D721Med (cell line): ENCODE data around the gene ELN.

ENCODE experiments used
- DNase-seq: peaks from one replicate; pipeline ENCODE4 v3.0.0; 2011; ENCODE audit warnings: low spot score; ENCODE audit not compliant: insufficient read length
- FAIRE-seq: peaks from 2 replicates; lab custom pipeline; 2011; peaks lifted over from hg19 to GRCh38; lab: Jason Lieb, UNC
- TF ChIP-seq, protein P1 (sequence below): IDR thresholded peaks from 2 replicates; pipeline ENCODE4 v1.5.1; 2012; ENCODE audit warnings: mild to moderate bottlenecking, control low read depth; ENCODE audit not compliant: insufficient read depth; ENCODE audit errors: missing control alignments

Gene ELN

DNA sequence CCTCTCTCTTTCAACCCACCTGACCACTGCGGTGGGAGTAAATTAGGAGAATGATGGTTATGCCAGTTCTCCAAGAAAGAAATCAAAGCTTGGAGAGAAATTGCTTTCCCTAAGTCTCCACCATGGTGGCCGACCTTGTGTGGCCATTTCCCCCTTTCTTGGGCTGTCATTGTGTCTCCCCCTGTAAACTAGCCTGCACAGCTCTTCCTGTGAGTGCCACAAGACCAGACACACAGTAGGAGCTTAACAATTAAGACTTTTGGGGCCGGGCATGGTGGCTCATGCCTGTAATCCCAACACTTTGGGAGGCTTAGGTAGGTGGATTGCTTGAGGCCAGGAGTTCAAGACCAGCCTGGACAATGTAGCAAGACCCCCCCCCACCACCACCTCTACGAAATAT lies 36.7 kb downstream of the ELN start:
- FAIRE-seq (no peak), DNase-seq (no peak)
- TF ChIP-seq, protein P1, sequence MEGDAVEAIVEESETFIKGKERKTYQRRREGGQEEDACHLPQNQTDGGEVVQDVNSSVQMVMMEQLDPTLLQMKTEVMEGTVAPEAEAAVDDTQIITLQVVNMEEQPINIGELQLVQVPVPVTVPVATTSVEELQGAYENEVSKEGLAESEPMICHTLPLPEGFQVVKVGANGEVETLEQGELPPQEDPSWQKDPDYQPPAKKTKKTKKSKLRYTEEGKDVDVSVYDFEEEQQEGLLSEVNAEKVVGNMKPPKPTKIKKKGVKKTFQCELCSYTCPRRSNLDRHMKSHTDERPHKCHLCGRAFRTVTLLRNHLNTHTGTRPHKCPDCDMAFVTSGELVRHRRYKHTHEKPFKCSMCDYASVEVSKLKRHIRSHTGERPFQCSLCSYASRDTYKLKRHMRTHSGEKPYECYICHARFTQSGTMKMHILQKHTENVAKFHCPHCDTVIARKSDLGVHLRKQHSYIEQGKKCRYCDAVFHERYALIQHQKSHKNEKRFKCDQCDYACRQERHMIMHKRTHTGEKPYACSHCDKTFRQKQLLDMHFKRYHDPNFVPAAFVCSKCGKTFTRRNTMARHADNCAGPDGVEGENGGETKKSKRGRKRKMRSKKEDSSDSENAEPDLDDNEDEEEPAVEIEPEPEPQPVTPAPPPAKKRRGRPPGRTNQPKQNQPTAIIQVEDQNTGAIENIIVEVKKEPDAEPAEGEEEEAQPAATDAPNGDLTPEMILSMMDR = no peak

DNA sequence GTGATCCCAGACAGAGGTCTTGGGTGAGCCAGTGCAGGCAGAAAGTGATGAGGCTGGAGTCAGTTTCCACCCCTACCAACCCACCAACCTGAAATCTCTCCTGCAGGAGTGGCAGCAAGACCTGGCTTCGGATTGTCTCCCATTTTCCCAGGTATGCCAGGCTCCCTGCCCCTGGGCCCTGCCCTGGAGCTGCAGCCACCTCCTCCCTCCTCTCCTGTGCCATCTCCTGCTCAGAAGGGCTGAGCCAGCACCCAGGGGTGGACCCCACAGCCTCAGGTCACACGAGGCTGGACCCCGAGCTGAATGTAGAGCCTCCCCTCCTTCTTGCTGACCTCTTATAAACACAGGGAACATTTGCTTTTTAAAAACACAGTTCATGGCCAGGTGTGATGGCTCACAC lies 38.7 kb downstream of the ELN start:
- FAIRE-seq = no peak

DNA sequence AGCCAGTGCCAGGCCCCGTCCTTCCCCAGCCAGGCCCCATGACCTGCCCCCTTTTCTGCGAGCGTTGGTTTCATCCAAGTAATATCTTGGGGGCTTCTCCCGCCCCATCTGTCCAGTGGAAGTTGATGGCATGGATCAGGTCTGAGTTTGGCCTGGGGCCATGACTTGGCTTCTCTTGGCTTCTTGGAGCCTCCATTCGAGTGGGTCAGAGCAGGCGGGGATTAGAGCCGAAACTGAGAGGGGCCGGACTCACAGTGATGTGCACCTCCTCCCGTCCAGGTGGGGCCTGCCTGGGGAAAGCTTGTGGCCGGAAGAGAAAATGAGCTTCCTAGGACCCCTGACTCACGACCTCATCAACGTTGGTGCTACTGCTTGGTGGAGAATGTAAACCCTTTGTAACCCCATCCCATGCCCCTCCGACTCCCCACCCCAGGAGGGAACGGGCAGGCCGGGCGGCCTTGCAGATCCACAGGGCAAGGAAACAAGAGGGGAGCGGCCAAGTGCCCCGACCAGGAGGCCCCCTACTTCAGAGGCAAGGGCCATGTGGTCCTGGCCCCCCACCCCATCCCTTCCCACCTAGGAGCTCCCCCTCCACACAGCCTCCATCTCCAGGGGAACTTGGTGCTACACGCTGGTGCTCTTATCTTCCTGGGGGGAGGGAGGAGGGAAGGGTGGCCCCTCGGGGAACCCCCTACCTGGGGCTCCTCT lies 40.6 kb downstream of the ELN start:
- FAIRE-seq = no peak
- TF ChIP-seq, protein P1 = no peak
- no peak for DNase-seq

More for the DNA sequence above, 38.7 kb downstream of the ELN start:
- no peak for DNase-seq
- TF ChIP-seq, protein P1 = no peak

DNA sequence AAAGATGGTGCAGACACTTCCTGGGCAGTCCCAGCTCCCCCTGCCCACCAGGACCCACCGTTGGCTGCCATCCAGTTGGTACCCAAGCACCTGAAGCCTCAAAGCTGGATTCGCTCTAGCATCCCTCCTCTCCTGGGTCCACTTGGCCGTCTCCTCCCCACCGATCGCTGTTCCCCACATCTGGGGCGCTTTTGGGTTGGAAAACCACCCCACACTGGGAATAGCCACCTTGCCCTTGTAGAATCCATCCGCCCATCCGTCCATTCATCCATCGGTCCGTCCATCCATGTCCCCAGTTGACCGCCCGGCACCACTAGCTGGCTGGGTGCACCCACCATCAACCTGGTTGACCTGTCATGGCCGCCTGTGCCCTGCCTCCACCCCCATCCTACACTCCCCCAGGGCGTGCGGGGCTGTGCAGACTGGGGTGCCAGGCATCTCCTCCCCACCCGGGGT lies 41.1 kb downstream of the ELN start:
- DNase-seq (no peak), FAIRE-seq (no peak)
- TF ChIP-seq, protein P1 = no peak

DNA sequence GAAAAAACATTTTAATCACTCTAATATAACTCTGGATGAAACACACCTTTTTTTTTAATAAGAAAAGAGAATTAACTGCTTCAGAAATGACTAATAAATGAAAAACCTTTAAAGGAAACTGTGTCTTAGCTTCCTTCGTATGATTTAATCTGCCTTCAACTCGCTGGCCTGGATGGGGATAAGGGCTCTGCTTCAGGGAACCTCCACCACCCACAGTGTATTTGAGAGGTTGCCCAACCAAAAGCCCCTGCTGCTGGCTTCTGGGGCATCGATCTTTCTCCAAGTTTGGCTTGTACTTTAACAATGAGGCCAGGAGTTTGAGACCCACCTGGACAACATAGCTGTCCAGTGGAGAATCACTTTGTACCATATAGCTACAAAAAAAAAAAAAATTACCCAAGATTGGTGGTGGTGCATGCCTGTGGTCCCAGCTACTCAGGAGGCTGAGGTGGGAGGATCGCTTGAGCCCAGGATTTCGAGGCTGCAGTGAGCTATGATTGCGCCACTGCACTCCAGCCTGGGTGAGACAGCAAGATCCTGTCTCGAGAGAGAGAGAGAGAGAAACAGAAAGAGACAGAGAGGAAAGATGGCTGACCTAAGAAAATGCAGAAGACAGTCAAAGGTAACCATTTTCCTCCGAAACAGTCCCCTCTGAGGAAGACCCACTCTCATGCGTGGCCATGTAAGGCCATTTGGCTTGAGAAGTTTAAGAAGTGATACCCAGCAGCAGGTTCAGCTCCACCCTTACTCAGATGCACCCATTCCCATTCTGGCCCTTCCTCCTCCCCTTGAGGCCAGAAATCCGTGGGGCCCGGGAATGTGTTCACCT lies 42.0 kb downstream of the ELN start:
- DNase-seq (no peak), FAIRE-seq (no peak)
- TF ChIP-seq, protein P1 = no peak

DNA sequence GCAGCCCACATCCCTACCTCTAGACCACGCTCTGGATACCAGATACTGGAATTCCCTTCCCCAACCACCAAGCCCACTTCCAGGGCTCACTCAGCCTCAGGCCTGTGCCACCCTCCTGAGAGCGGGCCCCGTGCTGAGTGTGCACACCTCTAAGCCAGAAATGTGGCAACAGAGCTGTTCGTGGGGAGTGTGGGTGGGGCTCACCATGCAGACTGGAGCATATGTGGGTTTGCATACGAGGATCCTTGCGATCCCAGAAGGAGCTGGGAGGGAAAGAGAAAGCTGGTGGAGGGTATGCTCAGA lies 42.6 kb downstream of the ELN start:
- no peak for DNase-seq
- no peak for FAIRE-seq
- TF ChIP-seq, protein P1 = no peak

DNA sequence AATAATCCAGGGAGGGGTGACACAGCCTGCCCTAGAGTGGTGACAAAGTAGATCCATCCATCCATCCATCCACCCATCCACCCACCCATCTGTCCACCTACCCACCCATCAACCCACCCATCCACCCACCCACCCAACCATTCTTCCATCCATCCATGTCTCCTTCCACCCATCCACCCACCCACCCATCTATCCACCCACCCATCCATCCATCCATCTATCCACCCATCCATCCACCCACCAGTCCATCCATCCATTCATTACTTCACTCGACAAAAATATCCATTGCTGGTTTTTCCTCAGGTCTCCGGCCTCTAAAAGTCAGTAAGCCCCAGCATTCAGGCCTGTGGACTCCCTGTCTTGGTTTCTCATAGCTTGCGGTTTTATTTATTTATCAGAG lies 43.1 kb downstream of the ELN start:
- TF ChIP-seq, protein P1 = no peak
- DNase-seq = no peak
- FAIRE-seq = no peak
